ENCODE data around the gene RMI1. TPM values are rescaled to one million over a fixed set of nuclear protein-coding genes. Genes with fewer than 3 reads are reported as not detected.

Gene RMI1
- total RNA-seq, 1 donor: 7.8 TPM

GRCh38 chr9:84045481-84046097 is 65.0 kb downstream of the RMI1 start:
- no peak for DNase-seq (ENCODE audit: low read depth)
- H3K4me3 ChIP-seq (ENCODE audit: low read depth, low read length): no peak overlapping the region
- no peak for TF ChIP-seq CTCF (IDR thresholded peaks at IDR 0.05; ENCODE audit: insufficient read depth, low read depth, low read length)

Small RNAs within 50 kb of the gene (small RNA-seq; reads per million reads assigned to genes)
- not detected for gene RF00019

Other genes starting within 250 kb of the RMI1 start
- gene GKAP1, start 163.0 kb upstream of the RMI1 start, total RNA-seq: 0.97 and 2.2 TPM in 2 replicates
- gene KIF27, start 59.4 kb upstream of the RMI1 start, total RNA-seq: 2.9 and 3.9 TPM in 2 replicates
- gene HNRNPK, start 590 bp upstream of the RMI1 start, total RNA-seq: 465 and 522 TPM in 2 replicates

Measured in fibroblast of villous mesenchyme (primary cell).